ENCODE measurements around the gene XXYLT1.

DNA sequence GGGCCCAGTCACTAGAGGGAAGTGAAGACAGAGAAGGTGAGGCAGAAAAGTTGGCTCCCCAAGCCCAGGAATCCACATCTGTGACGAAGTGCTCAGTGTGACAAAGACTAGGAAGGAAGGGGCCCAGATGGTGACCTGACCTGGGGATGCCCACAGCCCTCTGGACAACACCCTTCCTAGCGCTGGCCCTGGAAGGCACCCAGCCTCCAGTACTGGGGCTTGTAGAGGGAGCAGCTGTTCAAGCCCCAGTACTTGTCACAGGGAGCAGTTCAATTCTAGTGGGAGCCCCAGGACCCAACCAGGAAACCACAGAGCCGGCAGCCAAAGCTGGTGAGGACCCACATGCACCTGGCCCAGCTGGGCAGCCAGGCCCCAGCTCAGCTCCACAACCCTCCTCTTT is 190.8 kb downstream of the XXYLT1 start:
- TF ChIP-seq CTCF (IDR thresholded peaks at IDR 0.05): no peak
- no peak for TF ChIP-seq POLR2A (IDR thresholded peaks at IDR 0.05)
